Temporal lobe (tissue), 2 donors: ENCODE data around the gene CLMN. TPM values are rescaled to one million over a fixed set of nuclear protein-coding genes. Genes with fewer than 3 reads are reported as not detected.

Experiments used
- small RNA-seq: library from RNA; depleted of rRNA; stranded (forward); fragments of <200 nt; gene quantifications from one replicate; pipeline ENCODE3, GENCODE V24; 2014; ENCODE audit warnings: low replicate concordance
- total RNA-seq: library from RNA; depleted of rRNA; stranded (reverse); fragments of >200 nt; gene quantifications from one replicate; pipeline ENCODE4 v1.2.3, GENCODE V29; 2014

CLMN gene
- total RNA-seq, 1 donor from 2014 or later = 0.98 TPM

Small RNA genes lying within 50 kb of the gene (small RNA-seq; reads per million reads assigned to genes)
- gene MIR3173 = 0.21 reads per million

Other genes starting within 250 kb of the CLMN start
- gene DICER1, start 162.4 kb downstream of the CLMN start, total RNA-seq = 102 TPM
- 0.98 TPM for gene SYNE3, start 196.7 kb upstream of the CLMN start, total RNA-seq
- 20.4 TPM for gene GLRX5, start 215.1 kb upstream of the CLMN start, total RNA-seq